ENCODE results near the gene CCDC182.

The CCDC182 gene

DNA sequence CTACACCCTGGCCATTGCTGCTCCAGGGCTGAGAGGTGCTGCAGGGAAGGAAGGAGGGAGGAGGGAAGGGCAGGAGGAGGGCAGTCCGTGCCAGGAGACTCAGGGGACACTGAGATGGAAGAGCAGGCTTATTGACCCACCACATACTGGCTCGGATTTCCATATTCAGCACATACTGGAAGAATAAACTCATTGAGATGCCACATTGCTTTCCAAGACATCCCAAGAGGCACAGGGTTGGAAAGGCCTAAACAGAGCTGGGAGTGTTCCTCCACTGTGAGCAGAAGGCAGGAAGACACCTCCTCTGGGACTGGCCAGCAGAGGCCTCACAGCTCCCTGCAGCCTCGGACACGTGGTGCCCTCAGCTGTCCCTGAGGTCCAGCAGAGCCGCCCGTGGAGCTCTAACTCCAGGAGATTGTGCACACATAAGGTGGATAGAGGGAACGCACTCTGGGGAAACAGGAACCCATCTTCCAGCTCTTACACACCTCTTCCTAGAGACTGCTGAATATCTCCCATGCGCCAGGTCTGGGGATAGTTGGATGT lies 17.4 kb downstream of the CCDC182 start:
- no peak for DNase-seq (ENCODE audit: low read depth in 2 of 2)

DNA sequence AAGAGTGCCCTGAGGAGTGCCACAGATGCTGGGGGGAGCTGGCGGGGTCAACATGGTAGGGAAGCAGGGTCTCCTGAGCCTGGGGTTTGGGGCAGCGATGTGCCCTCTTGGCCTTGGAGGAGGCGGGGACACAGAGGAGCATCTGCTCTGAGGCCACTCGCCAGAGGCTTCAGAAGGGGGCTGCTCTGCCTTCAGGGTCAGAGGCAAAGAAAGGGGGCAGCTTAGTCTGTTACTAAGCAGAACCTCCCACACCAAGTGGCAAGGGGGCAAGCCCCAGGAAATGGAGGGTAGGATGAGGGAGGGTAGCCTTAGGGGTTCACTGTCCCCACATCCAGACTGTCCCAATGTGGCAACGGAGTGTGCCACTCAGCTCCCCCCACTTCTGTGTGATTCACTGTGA lies 18.3 kb downstream of the CCDC182 start:
- no peak for DNase-seq (ENCODE audit: low read depth in 2 of 2)

- DNase-seq (ENCODE audit: low read depth in 2 of 2) = no peak
These were observed 18.8 kb downstream of the CCDC182 start for GRCh38 chr17:57726213-57726790.

DNA sequence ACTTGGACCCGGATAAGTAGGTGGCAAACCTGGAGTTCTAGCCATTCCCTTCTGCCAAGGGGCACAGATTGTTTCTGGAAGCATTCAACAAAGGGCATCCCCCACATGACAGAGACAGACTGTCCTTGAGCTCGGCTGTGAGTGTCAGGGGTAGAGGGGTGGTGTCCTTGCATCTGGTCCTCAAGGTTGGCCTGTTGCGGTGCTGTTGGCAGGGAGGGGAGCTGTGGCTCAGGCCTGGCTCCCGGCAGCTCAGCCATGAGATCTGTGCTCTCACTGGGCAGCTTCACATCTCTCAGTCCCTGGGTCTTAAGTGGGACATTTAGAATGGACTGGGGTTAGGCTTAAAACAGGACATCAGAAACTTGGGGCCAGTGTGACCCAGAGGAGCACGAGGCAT lies 20.4 kb downstream of the CCDC182 start:
- DNase-seq (ENCODE audit: low read depth in 2 of 2) = no peak

DNA sequence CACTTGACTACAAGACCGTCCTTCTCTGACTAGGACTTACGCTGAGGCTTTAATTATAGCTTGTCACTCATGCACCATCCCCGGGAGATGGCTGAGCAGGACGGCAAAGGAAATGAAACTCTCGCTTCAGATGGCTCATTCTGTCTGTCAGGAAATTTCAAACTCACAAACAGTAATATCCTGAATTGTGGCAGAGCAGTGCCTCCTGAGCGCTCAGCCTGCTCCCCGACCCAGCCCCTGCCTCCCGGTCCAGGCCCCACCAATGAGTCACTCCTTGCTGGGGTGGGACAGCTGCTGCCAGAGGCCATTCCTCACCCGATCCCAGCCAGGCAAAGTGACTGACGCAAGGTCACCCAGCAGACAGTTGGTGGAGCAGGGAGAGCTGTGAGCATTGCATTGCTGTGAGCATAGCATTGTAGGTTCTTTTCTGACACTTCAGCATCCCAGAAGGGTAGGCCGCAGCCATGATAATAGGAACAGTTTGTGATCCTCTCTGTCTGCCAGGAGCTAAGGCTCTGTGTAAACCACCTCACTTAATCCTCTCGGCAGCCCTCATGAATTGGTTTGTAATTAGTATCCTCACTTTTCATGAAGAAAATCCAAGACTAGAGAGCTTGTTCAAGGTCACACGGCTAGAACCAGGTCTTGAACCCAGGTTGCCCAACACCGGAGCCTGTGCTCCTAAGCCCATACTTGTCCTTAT lies 20.9 kb downstream of the CCDC182 start:
- DNase-seq (ENCODE audit: low read depth in 2 of 2) = no peak

DNA sequence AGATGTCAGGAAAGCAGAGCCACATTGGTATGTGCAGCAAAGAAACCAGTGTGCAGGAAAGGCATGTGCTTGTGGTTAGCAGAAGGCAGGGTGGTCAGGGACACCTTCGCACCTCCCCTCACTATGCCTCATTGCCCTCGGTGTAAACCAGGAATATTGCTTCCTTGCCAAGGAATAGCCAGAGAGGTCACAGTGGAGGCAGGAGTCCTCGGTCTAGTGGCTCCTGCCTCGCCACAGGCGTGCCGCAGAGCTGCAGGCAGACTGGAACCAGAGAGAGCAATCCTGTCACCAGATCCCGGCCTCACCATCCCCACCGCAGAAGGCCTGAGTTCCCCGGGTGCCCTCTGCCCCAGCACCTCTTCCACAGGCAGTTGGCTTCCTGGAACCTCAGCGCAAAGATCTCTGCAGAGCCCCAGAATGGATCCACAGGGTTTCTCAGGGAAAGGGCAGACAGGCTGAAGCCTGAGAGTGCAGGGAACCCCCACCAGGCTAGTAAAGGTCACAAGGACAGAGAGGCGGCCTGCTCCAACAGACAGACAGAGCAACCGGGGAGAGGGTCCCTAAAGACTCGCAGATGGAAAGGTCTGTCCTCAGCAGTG lies 21.6 kb downstream of the CCDC182 start:
- no peak for DNase-seq (ENCODE audit: low read depth in 2 of 2)

GRCh38 chr17:57722704-57723043 lies 22.4 kb downstream of the CCDC182 start:
- no peak for DNase-seq (ENCODE audit: low read depth in 2 of 2)

GRCh38 chr17:57721967-57722703 lies 23.0 kb downstream of the CCDC182 start:
- DNase-seq (ENCODE audit: low read depth in 2 of 2) = no peak

GRCh38 chr17:57720386-57721035 lies 24.6 kb downstream of the CCDC182 start:
- no peak for DNase-seq (ENCODE audit: low read depth in 2 of 2)

- no peak for DNase-seq (ENCODE audit: low read depth in 2 of 2)
These were observed 26.2 kb downstream of the CCDC182 start for GRCh38 chr17:57718878-57719277.

- no peak for DNase-seq (ENCODE audit: low read depth in 2 of 2)
These were observed 29.1 kb downstream of the CCDC182 start for GRCh38 chr17:57715981-57716380.

DNA sequence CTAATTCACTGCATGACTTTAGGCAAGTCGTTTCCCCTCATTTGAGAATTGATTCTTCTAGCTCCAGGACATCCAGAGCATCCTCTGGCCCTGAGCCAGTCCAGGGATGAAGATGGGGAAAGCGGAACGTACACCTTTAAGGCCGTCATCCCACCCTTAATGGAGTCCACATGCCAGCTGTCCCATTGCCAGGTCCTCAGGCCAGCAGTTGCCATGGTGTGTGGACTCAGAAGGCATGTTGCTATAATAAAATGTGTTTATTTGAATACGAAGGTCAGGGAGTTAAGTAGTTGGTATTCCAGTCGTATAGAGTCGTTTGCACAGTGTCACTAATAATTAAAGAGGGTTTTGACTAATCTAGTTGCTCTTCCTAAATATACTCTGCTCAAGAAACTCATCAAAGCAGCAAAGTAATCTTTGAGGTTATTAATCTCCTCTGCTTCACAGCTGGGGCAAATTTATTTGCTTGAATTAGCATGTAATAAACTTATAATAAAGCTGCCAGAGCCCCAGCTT lies 30.4 kb downstream of the CCDC182 start:
- no peak for DNase-seq (ENCODE audit: low read depth in 2 of 2)

DNA sequence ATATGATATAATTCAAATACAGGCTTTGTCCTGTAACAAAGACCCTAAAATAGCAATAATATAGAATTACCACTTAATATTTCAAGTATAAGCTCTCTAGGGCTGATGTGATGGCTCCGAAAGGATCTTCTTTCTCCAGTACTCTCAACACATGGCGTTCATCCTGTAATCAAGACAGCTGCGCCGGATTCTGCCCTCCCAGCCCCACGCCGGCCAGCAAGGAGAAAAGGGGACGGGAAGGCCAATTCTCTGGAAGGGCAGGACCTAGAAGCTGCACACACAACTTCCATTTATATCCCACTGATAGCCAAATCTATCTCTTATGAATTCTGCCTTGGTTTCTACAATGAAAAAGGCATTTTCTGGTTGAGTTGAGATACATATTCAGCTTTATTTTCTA lies 32.0 kb downstream of the CCDC182 start:
- DNase-seq (ENCODE audit: low read depth in 2 of 2) = no peak

GRCh38 chr17:57708410-57708809 lies 36.7 kb downstream of the CCDC182 start:
- DNase-seq (ENCODE audit: low read depth in 2 of 2) = no peak

GRCh38 chr17:57707892-57708291 lies 37.2 kb downstream of the CCDC182 start:
- no peak for DNase-seq (ENCODE audit: low read depth in 2 of 2)

- DNase-seq (ENCODE audit: low read depth in 2 of 2) = no peak
These were observed 38.3 kb downstream of the CCDC182 start for GRCh38 chr17:57706761-57707160.

DNA sequence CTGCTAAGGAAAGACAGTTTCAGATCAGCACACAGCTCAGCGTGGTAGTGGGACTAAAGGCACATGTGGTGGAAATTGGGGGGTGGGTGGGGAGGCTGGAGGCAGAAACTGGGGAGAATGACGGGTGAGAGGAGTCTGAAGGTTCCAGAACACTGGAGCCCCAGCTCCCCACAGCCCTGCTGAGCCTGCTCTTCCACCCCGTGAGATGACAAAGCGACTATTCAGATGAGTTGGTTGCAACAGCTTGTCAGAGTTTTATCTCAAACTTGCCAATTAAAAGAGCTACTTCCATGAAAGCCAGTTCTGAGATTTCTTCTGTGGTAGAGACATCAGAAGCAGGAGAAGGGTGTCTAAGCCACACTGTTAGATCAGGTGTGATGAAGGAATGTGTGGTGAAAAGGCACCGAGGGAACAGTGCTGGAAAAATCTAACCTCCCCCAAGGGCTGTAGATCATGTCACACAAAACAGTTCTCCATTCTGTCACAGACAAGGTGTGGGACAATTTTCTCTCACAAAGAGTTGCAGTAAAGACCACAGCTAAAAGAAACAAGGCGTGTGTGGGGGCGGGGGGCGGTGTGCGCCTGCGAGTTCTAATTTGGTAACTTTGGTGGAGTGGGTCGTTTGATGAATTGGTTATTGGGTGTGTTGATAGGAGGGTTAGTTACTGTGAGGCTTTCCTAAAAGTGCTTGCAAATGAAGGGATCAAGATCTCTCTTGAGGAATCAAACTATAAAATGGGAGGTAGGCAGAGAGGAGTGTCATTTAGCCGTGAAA lies 39.0 kb downstream of the CCDC182 start:
- DNase-seq (ENCODE audit: low read depth in 2 of 2) = no peak

DNA sequence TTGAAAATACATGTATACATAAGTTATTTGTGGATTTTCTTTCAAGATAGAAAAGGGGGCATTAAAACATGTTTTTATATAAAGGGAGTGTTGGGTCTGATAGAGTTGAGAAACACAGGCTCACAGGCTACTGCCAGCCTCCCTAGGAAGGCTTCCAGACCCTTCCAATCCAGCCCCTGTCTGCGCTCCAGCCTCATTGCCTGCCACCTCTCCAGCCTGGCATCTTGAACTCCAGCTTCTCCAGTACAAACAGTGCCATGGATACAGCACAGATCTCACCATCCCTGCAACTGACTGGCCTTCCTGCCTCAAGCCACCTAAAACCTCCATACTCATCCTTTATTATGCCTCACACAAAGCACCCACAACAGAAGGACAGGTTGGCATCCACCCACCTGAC lies 40.7 kb downstream of the CCDC182 start:
- DNase-seq (ENCODE audit: low read depth in 2 of 2) = no peak

GRCh38 chr17:57703273-57703672 lies 41.8 kb downstream of the CCDC182 start:
- no peak for DNase-seq (ENCODE audit: low read depth in 2 of 2)

DNA sequence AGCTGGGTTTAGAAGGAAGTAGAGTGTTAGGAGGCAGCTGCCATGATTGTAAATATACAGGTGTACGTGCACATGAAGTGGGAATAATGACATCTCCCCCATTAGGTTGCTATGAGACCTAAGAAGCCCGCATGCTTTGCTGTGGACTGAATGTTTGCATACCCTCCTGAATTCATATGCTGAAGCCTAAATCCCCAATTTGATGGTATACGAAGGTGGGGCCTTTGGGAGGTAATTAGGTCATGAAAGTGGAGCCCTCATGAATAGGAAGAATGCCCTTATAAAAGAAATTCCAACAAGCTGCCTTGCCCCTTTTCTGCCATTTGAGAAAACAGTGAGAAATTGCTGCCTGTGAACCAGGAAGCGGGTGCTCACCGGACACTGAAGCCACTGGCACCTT lies 44.0 kb downstream of the CCDC182 start:
- no peak for DNase-seq (ENCODE audit: low read depth in 2 of 2)

DNA sequence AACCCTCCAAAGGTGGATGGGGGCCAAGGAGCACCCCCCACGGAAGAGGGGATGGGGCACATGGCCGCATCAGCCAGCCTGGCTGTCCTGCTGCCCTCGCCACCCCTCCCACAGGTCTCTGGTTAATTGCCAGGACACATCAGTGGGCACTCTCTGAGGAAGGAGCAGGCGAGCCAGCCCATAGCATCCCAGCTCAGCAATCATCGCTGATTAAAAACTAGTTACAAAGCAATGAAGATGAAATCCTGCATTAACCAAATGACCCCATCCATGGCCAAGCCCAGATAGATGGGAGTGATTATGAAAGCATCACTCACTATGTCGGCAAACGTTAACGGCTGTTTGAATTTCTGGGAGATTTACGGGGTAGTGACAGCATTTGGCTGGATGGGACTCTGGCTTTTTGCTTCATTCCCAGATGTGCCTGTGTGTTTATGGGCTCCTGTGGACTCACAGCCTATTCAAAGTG lies 45.3 kb downstream of the CCDC182 start:
- DNase-seq (ENCODE audit: low read depth in 2 of 2) = no peak
